HepG2 (cell line): ENCODE data around the gene EIF2S2. TPM values are rescaled to one million over a fixed set of nuclear protein-coding genes. Genes with fewer than 3 reads are reported as not detected.
A peak's percentile ranks its signal among the peaks of the same experiment; 100 is the strongest.

Experiments
- CBFB ChIP-seq: sonication (generic); formaldehyde crosslinking; IDR thresholded peaks from 2 replicates; pipeline ENCODE4 v1.4.0; 2020; ENCODE audit warnings: missing genetic modification reagents
- FIP1L1 ChIP-seq: fragments of 200-400 bp; formaldehyde crosslinking; IDR thresholded peaks from 2 replicates; pipeline ENCODE4 v1.6.1; 2018; ENCODE audit warnings: low read depth, mild to moderate bottlenecking, low read length, moderate library complexity, borderline replicate concordance; ENCODE audit not compliant: insufficient read depth
- GPN1 ChIP-seq: sonication (generic); formaldehyde crosslinking; IDR thresholded peaks from 2 replicates; pipeline ENCODE4 v1.5.1; 2020; ENCODE audit warnings: missing genetic modification reagents, borderline replicate concordance
- KDM5A ChIP-seq: fragments of 200-600 bp; sonication (generic); IDR thresholded peaks from 2 replicates; pipeline ENCODE4 v1.7.0; 2018; ENCODE audit warnings: antibody characterized with exemption, mild to moderate bottlenecking, low read length, borderline replicate concordance
- LRRFIP1 ChIP-seq: sonication (generic); formaldehyde crosslinking; conservative IDR thresholded peaks from 2 replicates; pipeline ENCODE4 v1.4.0; 2020; ENCODE audit warnings: missing genetic modification reagents
- MXD1 ChIP-seq: sonication (generic); formaldehyde crosslinking; IDR thresholded peaks from 2 replicates; pipeline ENCODE4 v1.4.0; 2020; ENCODE audit warnings: mild to moderate bottlenecking, missing genetic modification reagents
- NFE2L2 ChIP-seq: fragments of 150-350 bp; IDR thresholded peaks from 2 replicates; pipeline ENCODE4 v1.6.1; 2014; ENCODE audit warnings: low read length
- POLR2AphosphoS2 ChIP-seq: IDR thresholded peaks from 2 replicates; pipeline ENCODE4 v1.6.1; 2011; ENCODE audit warnings: low read depth, low read length, improper control_type of control experiment
- SIX1 ChIP-seq: sonication (generic); formaldehyde crosslinking; IDR thresholded peaks from 2 replicates; pipeline ENCODE4 v1.4.0; 2020; ENCODE audit warnings: missing genetic modification reagents, borderline replicate concordance
- SIX4 ChIP-seq: sonication (generic); formaldehyde crosslinking; IDR thresholded peaks from 2 replicates; pipeline ENCODE4 v1.4.0; 2020; ENCODE audit warnings: missing genetic modification reagents
- ZNF142 ChIP-seq: sonication (generic); formaldehyde crosslinking; IDR thresholded peaks from 2 replicates; pipeline ENCODE4 v1.4.0; 2020; ENCODE audit warnings: missing genetic modification reagents
- ZNF362 ChIP-seq: sonication (generic); formaldehyde crosslinking; IDR thresholded peaks from 2 replicates; pipeline ENCODE4 v1.4.0; 2020; ENCODE audit warnings: missing genetic modification reagents, mild to moderate bottlenecking, borderline replicate concordance
- ZNF431 ChIP-seq: sonication (generic); formaldehyde crosslinking; IDR thresholded peaks from 2 replicates; pipeline ENCODE4 v1.9.0; 2022; ENCODE audit warnings: missing genetic modification reagents, low read depth, mild to moderate bottlenecking, borderline replicate concordance
- ZNF44 ChIP-seq: sonication (generic); formaldehyde crosslinking; IDR thresholded peaks from 2 replicates; pipeline ENCODE4 v1.5.1; 2020; ENCODE audit warnings: mild to moderate bottlenecking, missing genetic modification reagents
- ZNF556 ChIP-seq: sonication (generic); formaldehyde crosslinking; IDR thresholded peaks from 2 replicates; pipeline ENCODE4 v1.4.0; 2020; ENCODE audit warnings: mild to moderate bottlenecking, missing genetic modification reagents, borderline replicate concordance
- ZNF672 ChIP-seq: sonication (generic); formaldehyde crosslinking; IDR thresholded peaks from 2 replicates; pipeline ENCODE4 v1.8.1; 2022; ENCODE audit warnings: missing genetic modification reagents
- ZNF766 ChIP-seq: sonication (generic); formaldehyde crosslinking; IDR thresholded peaks from 2 replicates; pipeline ENCODE4 v1.5.0; 2020; ENCODE audit warnings: missing genetic modification reagents, borderline replicate concordance
- ZUFSP ChIP-seq: sonication (generic); formaldehyde crosslinking; IDR thresholded peaks from 2 replicates; pipeline ENCODE4 v1.9.0; 2021; ENCODE audit warnings: missing genetic modification reagents, mild to moderate bottlenecking, borderline replicate concordance
- polyA plus RNA-seq, 8 experiments: library from polyadenylated mRNA; depleted of rRNA in 3 of 8; stranded (reverse) in 7 of 8; unstranded in 1 of 8; fragments of >200 nt; fragmentation: Illumina TruSeq in 4 of 8; extraction: Trizol in 4 of 8; gene quantifications; 2 replicates each; pipeline versions ENCODE4 v1.2.1 to v1.2.3, GENCODE V29; 2011 to 2016; ENCODE audit warnings: low read depth in 4 of 8, missing spikeins in 1 of 8, mixed read lengths in 1 of 8; ENCODE audit not compliant: insufficient read depth in 1 of 8
- total RNA-seq, 5 experiments: library from RNA; depleted of rRNA; stranded (reverse); fragments of >200 nt; fragmentation: Illumina TruSeq; extraction: Trizol; gene quantifications; 2 replicates each; pipeline ENCODE4 v1.2.3, GENCODE V29; 2016; ENCODE audit warnings: low read depth in 1 of 5

EIF2S2 gene
- total and polyA plus RNA-seq, 2 of the 13 experiments (the other 11 are each of a cell fraction or from before 2014, with no cell fraction given): 126 to 213 TPM

- TF ChIP-seq ZUFSP (CRISPR knock-in tag): no peak
- TF ChIP-seq NFE2L2: no peak
- TF ChIP-seq MXD1 (CRISPR knock-in tag): no peak
- TF ChIP-seq GPN1 (CRISPR knock-in tag): no peak
- no peak for TF ChIP-seq ZNF431 (CRISPR knock-in tag)
- no peak for TF ChIP-seq ZNF362
- no peak for TF ChIP-seq POLR2AphosphoS2
- TF ChIP-seq LRRFIP1: no peak
- TF ChIP-seq CBFB (CRISPR knock-in tag): no peak
- TF ChIP-seq ZNF672 (CRISPR knock-in tag): no peak
- TF ChIP-seq ZNF142 (CRISPR knock-in tag): no peak
- no peak for TF ChIP-seq SIX1 (CRISPR knock-in tag)
- TF ChIP-seq FIP1L1: no peak
- no peak for TF ChIP-seq ZNF556 (CRISPR knock-in tag)
- TF ChIP-seq ZNF766 (CRISPR knock-in tag): no peak
- no peak for TF ChIP-seq SIX4
- peak; percentile 28; the same call in 1 of the 2 replicates for TF ChIP-seq KDM5A
- TF ChIP-seq ZNF44 (CRISPR knock-in tag): no peak
These were observed 17.6 kb upstream of the EIF2S2 start (continued) for GRCh38 chr20:34129518-34130162.
